GM19395 (cell line): ENCODE data around the gene DOC2B.
"Not testable (repeated sequence)": the region's sequence is repeated elsewhere in the genome, so short reads cannot be mapped to it uniquely, and the experiment has no call there.

Experiments
- ATAC-seq: cut with Tn5 transposase; IDR thresholded peaks from one replicate; pipeline ENCODE4 v1.9.1; 2021; ENCODE audit warnings: mild to moderate bottlenecking, moderate library complexity; ENCODE audit not compliant: unreplicated experiment

The DOC2B gene

GRCh38 chr17:213286-214105 is 32.0 kb upstream of the DOC2B start:
- ATAC-seq = no peak

DNA sequence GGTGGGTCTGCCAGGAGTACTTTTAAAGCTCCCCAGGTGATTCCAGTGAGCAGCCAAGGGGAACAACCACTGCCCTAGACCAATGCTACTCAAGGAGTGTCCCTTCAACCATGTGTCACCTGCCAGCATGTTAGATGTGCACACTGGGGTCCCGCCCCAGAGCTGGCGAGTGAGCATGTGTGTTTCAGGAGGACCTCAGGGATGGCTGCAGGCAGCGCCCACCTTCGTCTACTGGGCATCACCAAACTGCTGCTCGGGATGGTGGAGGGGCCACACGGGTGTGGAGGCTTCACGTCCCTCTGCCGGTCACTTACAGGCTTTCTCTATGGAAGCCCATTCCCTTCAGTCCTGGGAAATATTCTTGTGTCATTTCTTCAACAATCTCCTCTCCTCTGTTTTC is 29.0 kb upstream of the DOC2B start:
- ATAC-seq = no peak

DNA sequence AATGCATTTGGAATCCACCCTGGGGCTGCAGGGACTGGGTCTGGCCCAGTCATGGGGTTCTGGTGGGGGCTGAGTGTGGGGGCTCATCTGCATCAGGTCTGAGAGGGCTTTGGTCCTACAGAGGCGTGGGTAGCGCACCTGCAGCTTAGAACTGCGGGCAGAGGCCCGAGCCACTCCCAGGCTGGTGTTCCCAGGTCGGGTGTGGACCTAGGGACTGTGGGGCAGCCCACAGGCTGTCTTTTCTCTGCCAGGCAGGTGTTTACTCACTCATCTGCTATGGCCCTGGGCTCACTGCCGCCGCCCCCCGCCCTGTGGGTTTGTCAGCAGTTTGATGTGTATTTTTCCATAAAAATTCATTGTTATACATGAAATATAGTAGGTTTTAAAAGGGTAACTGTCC is 27.0 kb upstream of the DOC2B start:
- no peak for ATAC-seq

DNA sequence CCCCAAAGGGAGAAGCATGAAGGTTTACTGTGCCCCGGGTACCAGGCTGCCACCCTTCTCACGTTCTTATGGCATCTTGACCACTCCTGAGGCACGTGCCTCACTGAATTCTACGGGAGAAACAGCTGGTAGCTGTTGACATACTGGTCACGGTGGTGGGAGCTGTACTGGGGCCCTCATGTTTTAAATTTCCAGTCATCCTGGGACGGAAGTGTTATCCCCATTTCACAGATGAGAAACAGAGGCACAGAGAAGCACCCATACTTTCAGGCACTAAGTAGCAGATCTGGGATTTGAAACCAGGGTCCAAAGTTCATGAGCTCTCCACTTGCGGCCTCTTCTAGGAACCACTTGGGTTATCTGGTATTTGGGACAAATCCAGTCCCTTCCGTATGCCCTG is 26.3 kb upstream of the DOC2B start:
- ATAC-seq = no peak

GRCh38 chr17:206941-207560 is 25.6 kb upstream of the DOC2B start:
- ATAC-seq = no peak

GRCh38 chr17:206484-206883 is 25.0 kb upstream of the DOC2B start:
- ATAC-seq = not testable (repeated sequence)

DNA sequence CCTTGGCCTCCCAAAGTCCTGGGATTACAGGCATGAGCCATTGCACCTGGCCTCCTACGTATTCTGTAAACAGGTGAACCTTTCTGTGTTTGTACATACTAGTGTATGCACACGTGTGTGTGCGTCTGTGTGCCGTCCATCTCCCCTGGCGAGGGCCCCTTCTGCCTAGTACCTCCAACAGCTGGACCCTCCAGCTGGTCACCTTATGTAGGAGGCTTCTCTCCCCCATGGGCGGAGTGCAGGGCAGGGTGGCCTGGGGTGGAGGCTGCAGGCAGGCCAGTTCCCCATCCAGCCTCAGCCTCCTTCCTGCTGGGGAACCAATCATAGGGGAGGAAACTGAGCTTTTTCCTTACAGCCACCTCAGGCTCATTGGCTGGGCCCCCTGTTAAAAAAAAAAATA is 24.4 kb upstream of the DOC2B start:
- no peak for ATAC-seq

DNA sequence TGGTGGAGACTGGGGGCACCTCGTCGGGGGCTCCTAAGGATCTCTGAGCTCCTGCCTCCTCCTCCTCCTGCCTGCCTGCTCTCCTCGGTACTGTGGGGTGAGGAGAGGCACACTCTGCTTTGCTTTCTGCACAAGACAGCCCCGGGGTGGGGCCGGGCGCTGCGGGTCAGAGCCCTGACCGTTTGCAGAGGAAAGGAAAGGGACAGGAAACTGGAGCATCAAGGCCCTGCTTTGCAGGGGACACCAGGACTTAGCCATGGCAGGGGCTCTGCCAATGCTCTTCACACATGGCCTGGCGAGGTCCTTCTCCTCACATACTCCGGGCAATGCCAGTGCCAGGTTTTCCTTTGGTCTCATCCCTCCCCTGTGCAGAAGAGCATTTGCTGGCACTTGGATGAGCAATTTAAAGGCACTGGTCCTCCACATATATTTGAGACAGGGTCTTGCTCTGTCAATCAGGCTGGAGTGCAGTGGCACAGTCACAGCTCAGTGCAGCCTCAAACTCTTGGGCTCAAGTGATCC is 23.8 kb upstream of the DOC2B start:
- ATAC-seq = no peak

- ATAC-seq = no peak
Measured at GRCh38 chr17:204427-205147, 23.1 kb upstream of the DOC2B start.

DNA sequence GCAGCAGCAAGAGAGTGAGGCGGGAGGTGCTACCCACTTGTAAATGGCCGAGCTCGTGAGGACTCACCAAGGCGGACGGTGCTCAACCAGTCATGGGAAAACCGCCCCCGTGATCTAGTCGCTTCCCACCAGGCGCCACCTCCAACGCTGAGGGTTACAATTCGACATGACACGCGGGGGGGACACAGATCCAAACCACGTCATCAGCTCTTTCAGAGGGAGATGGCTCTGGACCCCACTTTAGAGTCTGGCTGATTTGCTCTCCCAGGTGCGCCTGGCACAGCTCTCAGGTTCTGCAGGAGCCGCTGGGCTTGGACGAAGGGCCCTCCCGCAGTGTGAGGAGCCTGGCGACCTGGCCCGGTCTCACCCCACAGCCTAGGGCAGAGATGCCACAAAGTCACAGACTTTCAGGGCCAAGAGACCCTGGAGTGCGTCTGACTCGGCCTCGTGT is 21.1 kb upstream of the DOC2B start:
- no peak for ATAC-seq

DNA sequence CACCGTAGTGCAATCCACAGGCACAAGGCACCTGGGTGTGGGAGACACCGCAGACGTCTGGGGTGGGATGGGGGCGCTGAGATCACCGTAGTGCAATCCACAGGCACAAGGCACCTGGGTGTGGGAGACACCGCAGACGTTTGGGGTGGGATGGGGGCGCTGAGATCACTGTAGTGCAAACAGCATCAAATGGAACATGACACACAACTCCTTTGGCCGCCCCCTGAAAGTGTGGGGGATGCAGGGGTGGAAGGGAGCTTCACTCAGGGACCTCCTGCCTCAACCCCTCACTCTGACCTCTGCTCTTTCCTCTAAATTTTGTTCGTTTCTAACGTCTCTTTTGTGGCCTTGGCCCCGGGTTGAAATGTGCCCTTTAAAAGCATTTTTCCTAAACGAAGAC is 20.3 kb upstream of the DOC2B start:
- not testable (repeated sequence) for ATAC-seq

DNA sequence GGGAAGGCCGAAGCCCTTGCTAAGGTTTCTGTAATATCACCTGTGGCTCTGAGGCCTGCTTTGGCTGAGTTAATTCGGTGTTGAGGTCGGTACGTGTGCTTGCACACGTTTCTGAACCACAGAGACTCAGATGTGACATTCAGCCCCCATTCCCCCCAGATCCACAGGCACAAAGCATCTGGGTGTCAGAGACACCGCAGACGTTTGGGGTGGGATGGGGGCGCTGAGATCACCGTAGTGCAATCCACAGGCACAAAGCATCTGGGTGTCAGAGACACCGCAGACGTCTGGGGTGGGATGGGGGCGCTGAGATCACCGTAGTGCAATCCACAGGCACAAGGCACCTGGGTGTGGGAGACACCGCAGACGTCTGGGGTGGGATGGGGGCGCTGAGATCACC is 19.8 kb upstream of the DOC2B start:
- ATAC-seq = not testable (repeated sequence)

DNA sequence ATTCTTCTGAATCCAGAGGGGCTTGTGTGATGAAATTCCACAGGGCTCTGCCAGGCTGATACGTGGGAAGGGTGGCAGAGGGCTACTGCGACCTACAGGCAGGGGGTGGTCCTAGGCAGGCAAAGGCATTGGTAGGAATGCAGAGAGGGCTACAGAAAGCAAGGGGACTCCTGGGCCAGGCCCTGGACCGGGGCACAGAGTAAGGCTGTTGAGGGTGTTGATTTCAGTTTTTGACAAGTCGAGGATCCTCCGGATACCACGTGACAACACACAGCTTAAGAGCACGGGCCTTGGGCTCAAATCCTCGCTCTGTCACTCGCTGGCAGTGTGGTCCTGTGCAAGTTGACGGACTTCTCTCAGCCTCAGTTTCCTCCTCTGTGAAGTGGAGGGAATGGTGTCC is 19.1 kb upstream of the DOC2B start:
- no peak for ATAC-seq

DNA sequence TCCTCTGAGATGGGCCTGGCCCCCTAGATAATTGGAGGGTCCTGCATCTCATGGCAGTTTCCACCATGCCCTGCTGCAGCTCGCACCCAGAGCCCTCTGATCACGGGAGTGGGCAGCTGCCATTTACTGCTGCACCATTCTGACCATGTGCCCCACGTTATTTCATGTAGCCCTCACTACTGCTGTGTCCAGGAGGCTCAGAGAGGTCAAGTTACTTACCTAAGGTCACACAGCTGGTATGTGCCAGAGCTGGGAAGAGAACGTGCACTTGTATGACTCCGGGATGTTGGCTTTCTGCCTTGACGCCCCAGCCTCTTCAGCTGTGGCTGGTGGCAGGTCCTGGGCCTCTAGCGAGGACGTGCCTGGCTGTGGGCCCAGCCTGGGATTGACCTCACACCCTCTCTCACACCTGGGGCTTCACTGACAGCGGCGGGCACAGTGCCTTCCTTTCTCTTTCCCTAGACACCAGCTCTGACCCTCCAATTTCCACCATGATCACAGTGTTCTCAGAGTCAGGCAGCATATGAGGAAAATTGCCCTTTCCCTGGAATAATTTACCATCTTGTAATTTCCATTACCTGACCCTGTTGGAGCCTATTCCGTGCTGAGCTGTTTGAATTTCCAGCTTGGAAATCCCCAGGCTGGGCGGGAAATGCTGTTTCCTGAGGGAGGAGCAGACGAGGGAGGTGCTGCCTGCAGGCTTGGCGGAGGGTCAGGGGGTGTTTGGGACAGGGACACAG is 18.5 kb upstream of the DOC2B start:
- no peak for ATAC-seq

- no peak for ATAC-seq
Measured at GRCh38 chr17:199191-199604, 17.7 kb upstream of the DOC2B start.

DNA sequence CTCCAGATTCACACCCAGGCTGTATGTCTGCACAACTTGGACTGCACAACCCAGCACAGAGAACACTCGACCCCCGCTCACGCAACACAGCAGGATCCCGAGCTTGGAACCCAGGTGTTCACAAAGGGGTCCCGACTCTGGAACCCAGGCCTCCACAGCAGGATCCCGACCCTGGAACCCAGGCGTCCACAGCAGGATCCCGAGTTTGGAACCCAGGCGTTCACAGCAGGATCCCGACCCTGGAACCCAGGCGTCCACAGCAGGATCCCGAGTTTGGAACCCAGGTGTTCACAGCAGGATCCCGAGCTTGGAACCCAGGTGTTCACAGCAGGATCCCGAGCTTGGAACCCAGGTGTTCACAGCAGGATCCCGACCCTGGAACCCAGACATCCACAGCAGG is 16.8 kb upstream of the DOC2B start:
- ATAC-seq = not testable (repeated sequence)

GRCh38 chr17:197352-197751 is 15.9 kb upstream of the DOC2B start:
- no peak for ATAC-seq

GRCh38 chr17:194828-195602 is 13.6 kb upstream of the DOC2B start:
- no peak for ATAC-seq

DNA sequence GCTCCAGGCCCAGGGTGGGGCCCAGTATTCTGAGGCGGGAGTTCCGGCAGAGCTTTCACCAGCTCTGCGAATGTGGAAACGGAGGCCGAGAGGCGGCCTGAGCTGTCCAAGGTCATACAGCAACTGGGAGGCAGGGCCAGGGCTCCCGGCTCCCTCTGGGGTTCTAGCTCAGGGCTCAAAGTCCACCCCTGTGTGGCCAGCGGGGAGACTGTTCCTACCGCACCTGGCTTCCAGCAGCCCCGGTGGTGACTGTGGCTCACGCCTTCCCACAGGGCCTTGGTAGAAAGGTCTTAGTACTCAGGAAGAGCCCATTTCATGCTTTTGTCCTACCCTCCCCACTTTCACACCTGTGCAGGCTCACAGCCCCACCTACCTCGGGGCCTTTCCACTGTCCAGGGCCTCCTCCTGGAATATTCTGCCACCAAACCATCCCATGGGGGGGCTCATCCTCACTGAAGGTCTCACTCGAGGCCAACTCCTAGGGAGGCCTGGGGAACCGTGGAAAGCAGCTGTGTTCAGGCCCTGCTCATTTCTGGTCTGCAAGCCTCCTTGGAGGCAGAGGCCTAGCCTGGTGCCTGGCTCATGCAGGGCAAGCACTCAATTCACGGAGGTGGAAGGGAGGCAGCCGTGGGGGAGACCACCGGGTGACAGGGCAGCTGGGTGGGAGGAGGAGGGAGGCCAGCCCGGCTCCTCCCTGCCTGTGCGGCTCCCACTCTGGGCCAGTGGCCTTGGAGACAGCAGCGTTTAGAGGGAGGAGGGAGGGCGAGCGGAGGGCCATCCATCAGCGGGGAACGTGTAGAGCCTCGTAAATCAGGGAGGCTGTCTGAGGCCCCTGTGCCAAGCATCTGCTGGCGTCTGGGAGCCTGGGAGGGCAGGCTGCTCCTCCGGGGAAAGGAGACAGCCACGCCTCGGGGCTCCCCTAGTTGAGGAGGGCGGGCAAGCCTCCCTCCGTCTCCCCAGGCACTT is 12.7 kb upstream of the DOC2B start:
- ATAC-seq = no peak
